Measurements from ENCODE around the gene SCAF1.

DNA sequence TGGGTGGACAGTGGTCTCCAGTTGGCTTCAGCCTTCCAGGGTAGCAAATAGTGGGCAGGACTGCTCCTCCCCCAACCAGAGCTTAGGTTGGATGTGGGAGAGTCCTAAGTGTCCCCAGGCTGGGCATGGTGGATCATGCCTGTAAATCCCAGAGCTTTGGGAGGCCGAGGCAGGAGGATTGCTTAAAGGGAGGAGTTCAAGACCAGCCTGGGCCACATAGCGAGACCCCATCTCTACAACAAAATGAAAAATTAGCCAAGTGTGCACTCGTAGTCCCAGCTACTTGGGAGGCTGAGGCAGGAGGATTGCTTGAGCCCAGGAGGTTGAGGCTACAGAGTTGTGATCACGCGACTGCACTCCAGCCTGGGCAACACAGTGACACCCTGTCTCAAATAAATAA is 9.4 kb upstream of the SCAF1 start:
- TF ChIP-seq, protein P1, sequence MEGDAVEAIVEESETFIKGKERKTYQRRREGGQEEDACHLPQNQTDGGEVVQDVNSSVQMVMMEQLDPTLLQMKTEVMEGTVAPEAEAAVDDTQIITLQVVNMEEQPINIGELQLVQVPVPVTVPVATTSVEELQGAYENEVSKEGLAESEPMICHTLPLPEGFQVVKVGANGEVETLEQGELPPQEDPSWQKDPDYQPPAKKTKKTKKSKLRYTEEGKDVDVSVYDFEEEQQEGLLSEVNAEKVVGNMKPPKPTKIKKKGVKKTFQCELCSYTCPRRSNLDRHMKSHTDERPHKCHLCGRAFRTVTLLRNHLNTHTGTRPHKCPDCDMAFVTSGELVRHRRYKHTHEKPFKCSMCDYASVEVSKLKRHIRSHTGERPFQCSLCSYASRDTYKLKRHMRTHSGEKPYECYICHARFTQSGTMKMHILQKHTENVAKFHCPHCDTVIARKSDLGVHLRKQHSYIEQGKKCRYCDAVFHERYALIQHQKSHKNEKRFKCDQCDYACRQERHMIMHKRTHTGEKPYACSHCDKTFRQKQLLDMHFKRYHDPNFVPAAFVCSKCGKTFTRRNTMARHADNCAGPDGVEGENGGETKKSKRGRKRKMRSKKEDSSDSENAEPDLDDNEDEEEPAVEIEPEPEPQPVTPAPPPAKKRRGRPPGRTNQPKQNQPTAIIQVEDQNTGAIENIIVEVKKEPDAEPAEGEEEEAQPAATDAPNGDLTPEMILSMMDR (IDR thresholded peaks at IDR 0.05; ENCODE audit: low read length), result no peak
- no peak for TF ChIP-seq EZH2phosphoT487 (IDR thresholded peaks at IDR 0.05; ENCODE audit: low read length)

Measured in MM.1S (cell line).